NT2/D1 (cell line): ENCODE results near the gene KIF16B.

ENCODE experiments used
- SUZ12 ChIP-seq: IDR thresholded peaks from 2 replicates; pipeline ENCODE4 v1.6.1; 2011; ENCODE audit not compliant: insufficient read length, insufficient read depth; ENCODE audit errors: extremely low read depth
- YY1 ChIP-seq: IDR thresholded peaks from 2 replicates; pipeline ENCODE4 v1.6.1; 2011; ENCODE audit not compliant: insufficient read length, insufficient read depth
- ZNF274 ChIP-seq: IDR thresholded peaks from 2 replicates; pipeline ENCODE4 v1.6.1; 2011; ENCODE audit warnings: mild to moderate bottlenecking, low read depth, low read length

- TF ChIP-seq SUZ12 (no peak), YY1 (no peak), ZNF274 (no peak)
These were observed 21.6 kb downstream of the KIF16B start for GRCh38 chr20:16551607-16552006.
